Measurements from ENCODE around the gene CHAT. TPM values are rescaled to one million over a fixed set of nuclear protein-coding genes. Genes with fewer than 3 reads are reported as not detected.

CHAT gene
- total RNA-seq, 4 donors from 2014 or later = not detected

DNA sequence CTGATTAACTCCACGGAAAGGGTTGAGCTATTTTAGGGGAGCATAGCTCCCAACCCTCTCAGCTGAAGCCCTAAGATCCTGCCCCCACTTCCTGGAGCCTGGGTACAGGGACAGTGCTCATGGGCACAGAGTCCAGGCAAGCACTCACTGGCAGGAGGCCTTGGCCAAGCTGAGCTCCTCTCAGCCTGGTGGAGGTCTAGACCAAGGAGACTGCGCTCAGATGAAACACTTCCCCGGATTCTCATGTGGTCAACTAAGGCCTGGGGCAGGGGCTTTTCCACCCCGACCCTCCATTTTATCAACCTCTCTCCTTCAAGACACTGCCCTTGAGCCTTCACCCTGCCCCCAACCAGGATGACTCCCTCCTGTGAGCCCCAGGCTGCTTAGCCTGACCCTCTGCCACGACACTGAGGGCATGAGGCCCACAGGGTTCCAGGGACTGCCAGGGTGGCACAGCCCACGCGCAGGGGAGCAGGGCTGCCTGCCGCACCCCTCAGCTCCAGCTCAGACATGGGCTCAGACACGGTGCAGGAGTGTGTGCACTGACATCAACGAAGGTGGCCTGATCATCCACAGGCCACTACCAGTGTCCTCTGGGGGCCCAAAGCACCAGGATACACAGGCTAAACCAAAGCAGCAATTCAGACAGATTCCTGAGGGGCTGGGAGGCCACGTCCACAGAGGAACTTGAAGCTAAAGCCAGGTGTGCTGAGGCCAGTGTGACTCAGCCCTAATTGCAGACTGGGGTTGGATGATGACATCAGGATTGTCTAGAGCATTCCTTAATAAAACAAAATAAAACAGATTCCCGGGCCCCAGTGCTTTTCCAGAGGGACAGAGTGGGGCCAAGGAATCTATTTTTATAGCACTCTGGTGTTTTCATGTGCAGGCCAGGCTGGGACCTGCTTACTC, 18.8 kb downstream of the CHAT start:
- Histone ChIP-seq H3K9me3 (no peaks in the 10 kb centered on the region), H3K4me3 (no peak overlapping the region), H3K27me3 (no peaks in the 10 kb centered on the region), H3K4me1 (no peaks in the 10 kb centered on the region), H3K27ac (no peak overlapping the region), H3K36me3 (no peaks in the 10 kb centered on the region)
- DNase-seq (ENCODE audit: low spot score in 2 of 2) = no peak
- WGBS, 2 donors = 57 to 65% methylated on average over 10 to 11 of the region's 12 CpGs
- no peak for TF ChIP-seq POLR2A (IDR thresholded peaks at IDR 0.05)
- TF ChIP-seq EP300 (IDR thresholded peaks at IDR 0.05) = no peak
- TF ChIP-seq, protein P1, sequence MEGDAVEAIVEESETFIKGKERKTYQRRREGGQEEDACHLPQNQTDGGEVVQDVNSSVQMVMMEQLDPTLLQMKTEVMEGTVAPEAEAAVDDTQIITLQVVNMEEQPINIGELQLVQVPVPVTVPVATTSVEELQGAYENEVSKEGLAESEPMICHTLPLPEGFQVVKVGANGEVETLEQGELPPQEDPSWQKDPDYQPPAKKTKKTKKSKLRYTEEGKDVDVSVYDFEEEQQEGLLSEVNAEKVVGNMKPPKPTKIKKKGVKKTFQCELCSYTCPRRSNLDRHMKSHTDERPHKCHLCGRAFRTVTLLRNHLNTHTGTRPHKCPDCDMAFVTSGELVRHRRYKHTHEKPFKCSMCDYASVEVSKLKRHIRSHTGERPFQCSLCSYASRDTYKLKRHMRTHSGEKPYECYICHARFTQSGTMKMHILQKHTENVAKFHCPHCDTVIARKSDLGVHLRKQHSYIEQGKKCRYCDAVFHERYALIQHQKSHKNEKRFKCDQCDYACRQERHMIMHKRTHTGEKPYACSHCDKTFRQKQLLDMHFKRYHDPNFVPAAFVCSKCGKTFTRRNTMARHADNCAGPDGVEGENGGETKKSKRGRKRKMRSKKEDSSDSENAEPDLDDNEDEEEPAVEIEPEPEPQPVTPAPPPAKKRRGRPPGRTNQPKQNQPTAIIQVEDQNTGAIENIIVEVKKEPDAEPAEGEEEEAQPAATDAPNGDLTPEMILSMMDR (IDR thresholded peaks at IDR 0.05) = no peak

DNA sequence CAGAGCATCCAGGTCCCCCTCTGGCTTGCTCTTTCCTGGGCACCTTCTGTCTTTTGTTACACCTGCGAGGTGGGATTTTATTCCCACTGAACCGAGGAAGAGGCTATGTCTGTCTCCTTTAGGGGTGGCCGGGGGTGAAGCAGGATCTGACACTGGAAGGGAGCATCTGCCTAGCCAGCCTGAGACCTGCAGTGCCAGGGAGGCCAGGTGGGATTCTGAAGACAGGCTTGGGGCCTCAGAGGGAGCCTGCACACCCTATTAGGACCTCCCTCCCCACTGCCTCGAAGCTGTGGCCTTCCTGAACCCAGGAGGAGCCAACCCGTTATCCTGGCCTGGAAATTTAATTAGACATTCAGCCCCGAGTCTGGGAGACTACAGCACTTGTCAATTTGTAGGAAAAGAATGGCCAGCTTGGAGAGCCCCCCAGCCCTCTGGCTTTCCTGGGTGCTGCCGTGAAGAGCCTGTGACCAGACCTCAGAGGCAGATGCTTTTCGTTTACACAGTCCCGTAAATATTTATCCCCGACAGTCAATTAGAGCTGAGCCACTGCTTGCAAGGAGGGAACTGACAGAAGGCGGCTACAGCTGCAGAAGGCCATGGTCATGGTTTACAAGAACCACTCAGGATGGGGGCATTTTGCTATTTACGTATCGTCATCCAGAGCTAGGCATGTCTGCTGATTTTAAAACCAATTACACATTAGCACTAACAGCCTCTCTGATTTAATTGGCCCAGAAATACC, 19.7 kb downstream of the CHAT start:
- Histone ChIP-seq H3K27ac (no peak overlapping the region), H3K27me3 (no peaks in the 10 kb centered on the region), H3K4me1 (no peaks in the 10 kb centered on the region), H3K36me3 (no peaks in the 10 kb centered on the region), H3K9me3 (no peaks in the 10 kb centered on the region), H3K4me3 (no peak overlapping the region)
- TF ChIP-seq EP300 (IDR thresholded peaks at IDR 0.05) (no peak), POLR2A (IDR thresholded peaks at IDR 0.05) (no peak)
- TF ChIP-seq, protein P1 (IDR thresholded peaks at IDR 0.05) = no peak
- 39 to 45% methylated on average over 13 of the region's 13 CpGs for WGBS, 2 donors
- no peak for DNase-seq (ENCODE audit: low spot score in 2 of 2)

DNA sequence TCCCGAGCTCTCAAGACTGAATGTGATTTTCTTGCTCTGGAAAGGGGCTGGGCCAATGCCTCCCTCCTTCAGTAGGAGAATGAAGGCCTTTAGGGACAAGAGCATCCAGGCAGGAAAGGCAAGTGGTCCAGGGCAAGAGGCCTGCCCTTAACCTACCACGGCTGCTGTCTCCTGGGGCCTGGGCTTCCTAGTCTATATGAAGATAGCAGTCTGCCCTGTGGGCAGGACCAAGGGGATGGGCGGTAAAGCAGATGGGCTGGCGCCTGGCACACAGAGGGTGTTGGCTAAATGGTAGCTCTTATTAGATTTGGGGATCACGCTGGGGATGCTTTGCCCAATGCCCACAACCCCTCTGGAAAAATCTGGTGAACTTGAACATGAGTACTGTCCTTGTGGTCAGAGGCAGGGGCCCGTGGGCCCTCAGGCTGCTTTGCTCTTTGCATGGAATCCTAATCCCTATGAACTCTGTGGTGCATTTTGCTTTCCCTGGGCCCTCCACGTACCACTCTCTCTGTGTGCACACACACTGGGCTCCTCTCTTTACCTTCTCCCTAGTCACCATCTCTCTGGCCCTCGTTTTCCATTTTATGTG, 20.3 kb downstream of the CHAT start:
- DNase-seq (ENCODE audit: low spot score in 2 of 2) = no peak
- Histone ChIP-seq H3K9me3 (no peaks in the 10 kb centered on the region), H3K27ac (no peak overlapping the region), H3K36me3 (no peaks in the 10 kb centered on the region), H3K4me3 (no peak overlapping the region), H3K4me1 (no peaks in the 10 kb centered on the region), H3K27me3 (no peaks in the 10 kb centered on the region)
- WGBS, 2 donors = 67 to 74% methylated on average over 8 of the region's 8 CpGs
- no peak for TF ChIP-seq POLR2A (IDR thresholded peaks at IDR 0.05)
- TF ChIP-seq EP300 (IDR thresholded peaks at IDR 0.05) = no peak
- TF ChIP-seq, protein P1 (IDR thresholded peaks at IDR 0.05) = no peak

DNA sequence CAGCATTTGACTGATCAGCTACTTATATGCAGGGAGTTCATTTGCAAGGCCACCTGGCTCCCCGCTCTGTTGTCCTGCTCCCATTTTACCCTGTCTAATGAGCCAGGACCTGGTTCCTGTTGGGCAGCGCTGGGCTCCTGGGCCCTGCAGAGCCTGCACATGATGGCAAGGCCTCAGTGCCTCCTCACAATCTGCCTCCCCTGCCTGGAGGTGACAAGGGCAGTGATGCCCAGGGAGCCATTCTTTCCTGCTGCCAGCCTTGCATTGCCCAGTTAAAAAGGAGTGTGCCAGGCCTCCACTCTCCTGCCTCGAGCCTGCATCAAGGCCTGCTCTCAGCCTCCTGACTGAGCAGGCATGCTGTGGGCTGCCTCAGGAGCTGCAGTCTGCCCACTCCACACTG, 28.5 kb downstream of the CHAT start:
- no peak for DNase-seq (ENCODE audit: low spot score in 2 of 2)
- TF ChIP-seq POLR2A (IDR thresholded peaks at IDR 0.05) (no peak), EP300 (IDR thresholded peaks at IDR 0.05) (no peak)
- TF ChIP-seq, protein P1 (IDR thresholded peaks at IDR 0.05) = no peak
- Histone ChIP-seq H3K36me3 (no peaks in the 10 kb centered on the region), H3K27me3 (peaks cover 0 to 16% of the 10 kb centered on the region in 2 donors), H3K27ac (no peak overlapping the region), H3K4me1 (no peaks in the 10 kb centered on the region), H3K9me3 (no peaks in the 10 kb centered on the region), H3K4me3 (no peak overlapping the region)
- WGBS, 2 donors = 82 to 96% methylated on average over 3 of the region's 3 CpGs

All from tibial nerve (tissue), 4 donors.